ENCODE measurements around the gene TCF20.
A peak's percentile ranks its signal among the peaks of the same experiment; 100 is the strongest.

DNA sequence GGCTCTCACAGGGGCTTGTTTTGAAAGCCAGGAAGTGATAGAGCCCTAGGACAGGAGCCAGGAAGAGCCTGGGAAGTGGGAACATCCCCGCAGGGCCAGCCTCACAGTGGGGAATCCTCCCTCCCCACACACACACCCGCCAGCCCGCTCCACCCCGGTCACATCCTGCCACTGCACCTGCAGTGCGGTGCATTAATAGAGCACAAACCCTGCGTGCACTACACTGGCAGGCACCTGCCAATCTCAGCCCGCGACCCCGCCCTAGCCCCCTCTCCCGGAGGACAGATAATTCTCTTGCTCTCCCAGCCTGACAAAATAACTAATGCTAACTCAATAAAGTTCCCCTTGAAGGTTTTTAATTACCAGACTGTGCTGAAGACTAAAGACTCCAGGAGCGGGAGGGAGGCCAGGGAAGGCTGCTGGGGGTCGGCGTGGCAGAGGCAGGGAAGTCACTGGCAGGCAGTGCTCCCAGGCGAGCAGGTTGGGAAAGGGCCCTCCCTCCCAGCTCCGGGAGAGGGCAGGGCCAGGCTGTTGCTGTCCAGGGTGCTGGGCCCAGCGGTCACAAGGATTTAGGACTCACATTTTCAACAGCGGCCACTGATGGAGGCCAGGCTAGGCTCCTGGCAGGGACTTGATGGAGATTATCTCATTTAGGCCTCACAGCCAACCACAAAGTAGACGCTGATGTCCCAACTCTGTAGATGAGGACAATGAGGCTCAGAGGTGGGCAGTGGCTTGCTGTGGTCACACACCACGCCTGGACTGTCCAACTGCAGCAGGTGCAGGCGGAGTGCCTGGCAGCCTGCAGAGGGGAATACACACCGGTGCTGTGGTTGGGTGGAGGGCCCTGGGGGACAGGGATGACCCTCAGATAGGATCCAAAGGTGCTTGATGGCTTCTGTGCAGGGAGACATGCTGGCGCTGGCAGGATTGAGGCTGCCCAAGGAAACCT, 23.9 kb upstream of the TCF20 start:
- TF ChIP-seq GABPA (IDR thresholded peaks at IDR 0.05 in 1 of 2, conservative IDR thresholded peaks at IDR 0.05 in 1 of 2) (no peak), SP1 (IDR thresholded peaks at IDR 0.05) (no peak), ZBTB33 (IDR thresholded peaks at IDR 0.05) (no peak), REST (IDR thresholded peaks at IDR 0.05) (peak; percentile 99), RAD21 (IDR thresholded peaks at IDR 0.05) (peak in 1 of 2 donors; percentile 34), YY1 (IDR thresholded peaks at IDR 0.05) (no peak), TAF1 (conservative IDR thresholded peaks at IDR 0.05) (no peak), RXRA (IDR thresholded peaks at IDR 0.05) (no peak), JUND (IDR thresholded peaks at IDR 0.05) (no peak), EGR1 (IDR thresholded peaks at IDR 0.05; ENCODE audit: low read depth in 2 of 2) (no peak), HNF4G (IDR thresholded peaks at IDR 0.05) (no peak)
- TF ChIP-seq, protein P1, sequence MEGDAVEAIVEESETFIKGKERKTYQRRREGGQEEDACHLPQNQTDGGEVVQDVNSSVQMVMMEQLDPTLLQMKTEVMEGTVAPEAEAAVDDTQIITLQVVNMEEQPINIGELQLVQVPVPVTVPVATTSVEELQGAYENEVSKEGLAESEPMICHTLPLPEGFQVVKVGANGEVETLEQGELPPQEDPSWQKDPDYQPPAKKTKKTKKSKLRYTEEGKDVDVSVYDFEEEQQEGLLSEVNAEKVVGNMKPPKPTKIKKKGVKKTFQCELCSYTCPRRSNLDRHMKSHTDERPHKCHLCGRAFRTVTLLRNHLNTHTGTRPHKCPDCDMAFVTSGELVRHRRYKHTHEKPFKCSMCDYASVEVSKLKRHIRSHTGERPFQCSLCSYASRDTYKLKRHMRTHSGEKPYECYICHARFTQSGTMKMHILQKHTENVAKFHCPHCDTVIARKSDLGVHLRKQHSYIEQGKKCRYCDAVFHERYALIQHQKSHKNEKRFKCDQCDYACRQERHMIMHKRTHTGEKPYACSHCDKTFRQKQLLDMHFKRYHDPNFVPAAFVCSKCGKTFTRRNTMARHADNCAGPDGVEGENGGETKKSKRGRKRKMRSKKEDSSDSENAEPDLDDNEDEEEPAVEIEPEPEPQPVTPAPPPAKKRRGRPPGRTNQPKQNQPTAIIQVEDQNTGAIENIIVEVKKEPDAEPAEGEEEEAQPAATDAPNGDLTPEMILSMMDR (IDR thresholded peaks at IDR 0.05; ENCODE audit: low read depth, low read length, missing input control): no peak
- TF ChIP-seq, protein P2, sequence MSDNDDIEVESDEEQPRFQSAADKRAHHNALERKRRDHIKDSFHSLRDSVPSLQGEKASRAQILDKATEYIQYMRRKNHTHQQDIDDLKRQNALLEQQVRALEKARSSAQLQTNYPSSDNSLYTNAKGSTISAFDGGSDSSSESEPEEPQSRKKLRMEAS (IDR thresholded peaks at IDR 0.05): no peak

Measured in liver (tissue), 3 donors.